Stimulated activated CD4-positive, alpha-beta T cell treated with anti-CD3 and anti-CD28 coated beads, Interleukin-2, amount 100 ng/mL, for 24 hours (primary cell): ENCODE results near the gene HOMEZ.
"Not testable (repeated sequence)": the region's sequence is repeated elsewhere in the genome, so short reads cannot be mapped to it uniquely, and the experiment has no call there.

Source experiments
- DNase-seq, 2 donors: peaks; one replicate each; pipeline ENCODE4 v3.0.0-alpha.2; 2020

Gene HOMEZ

GRCh38 chr14:23286020-23286901, at the start of gene HOMEZ:
TSS of gene HOMEZ (minus strand) at chr14:23286132. CDS start at chr14:23285952, 180 bp downstream.
- peak; percentile 99 for DNase-seq

GRCh38 chr14:23335623-23336022, 49.7 kb upstream of the HOMEZ start:
- DNase-seq = no peak

GRCh38 chr14:23327947-23328744, 42.2 kb upstream of the HOMEZ start:
- peak; percentile 64 to 72 for DNase-seq

GRCh38 chr14:23326491-23327332, 40.8 kb upstream of the HOMEZ start:
- no peak for DNase-seq

GRCh38 chr14:23325746-23326145, 39.8 kb upstream of the HOMEZ start:
- DNase-seq = not testable (repeated sequence)

- DNase-seq = no peak
Observed at GRCh38 chr14:23324993-23325392, 39.1 kb upstream of the HOMEZ start.

GRCh38 chr14:23324455-23324846, 38.5 kb upstream of the HOMEZ start:
- DNase-seq = no peak

DNA sequence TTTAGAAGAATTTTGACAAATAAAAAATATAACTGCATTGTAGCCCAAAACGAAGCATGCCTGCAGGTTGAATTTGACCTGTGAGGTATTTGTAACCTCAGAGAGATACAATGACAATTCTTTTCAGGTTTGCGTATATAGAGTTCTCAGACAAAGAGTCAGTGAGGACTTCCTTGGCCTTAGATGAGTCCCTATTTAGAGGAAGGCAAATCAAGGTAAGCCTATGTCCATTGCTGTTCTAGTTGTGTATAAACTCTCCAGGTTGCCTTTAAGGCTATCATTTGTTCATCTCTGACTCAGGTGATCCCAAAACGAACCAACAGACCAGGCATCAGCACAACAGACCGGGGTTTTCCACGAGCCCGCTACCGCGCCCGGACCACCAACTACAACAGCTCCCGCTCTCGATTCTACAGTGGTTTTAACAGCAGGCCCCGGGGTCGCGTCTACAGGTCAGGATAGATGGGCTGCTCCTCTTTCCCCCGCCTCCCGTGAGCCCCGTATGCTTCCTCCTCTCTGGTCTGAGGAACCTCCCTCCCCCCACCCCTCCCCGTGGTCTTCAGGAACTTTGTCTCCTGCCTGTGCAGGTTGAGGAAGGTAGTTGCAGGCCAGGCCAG, 38.0 kb upstream of the HOMEZ start:
- DNase-seq = no peak

DNA sequence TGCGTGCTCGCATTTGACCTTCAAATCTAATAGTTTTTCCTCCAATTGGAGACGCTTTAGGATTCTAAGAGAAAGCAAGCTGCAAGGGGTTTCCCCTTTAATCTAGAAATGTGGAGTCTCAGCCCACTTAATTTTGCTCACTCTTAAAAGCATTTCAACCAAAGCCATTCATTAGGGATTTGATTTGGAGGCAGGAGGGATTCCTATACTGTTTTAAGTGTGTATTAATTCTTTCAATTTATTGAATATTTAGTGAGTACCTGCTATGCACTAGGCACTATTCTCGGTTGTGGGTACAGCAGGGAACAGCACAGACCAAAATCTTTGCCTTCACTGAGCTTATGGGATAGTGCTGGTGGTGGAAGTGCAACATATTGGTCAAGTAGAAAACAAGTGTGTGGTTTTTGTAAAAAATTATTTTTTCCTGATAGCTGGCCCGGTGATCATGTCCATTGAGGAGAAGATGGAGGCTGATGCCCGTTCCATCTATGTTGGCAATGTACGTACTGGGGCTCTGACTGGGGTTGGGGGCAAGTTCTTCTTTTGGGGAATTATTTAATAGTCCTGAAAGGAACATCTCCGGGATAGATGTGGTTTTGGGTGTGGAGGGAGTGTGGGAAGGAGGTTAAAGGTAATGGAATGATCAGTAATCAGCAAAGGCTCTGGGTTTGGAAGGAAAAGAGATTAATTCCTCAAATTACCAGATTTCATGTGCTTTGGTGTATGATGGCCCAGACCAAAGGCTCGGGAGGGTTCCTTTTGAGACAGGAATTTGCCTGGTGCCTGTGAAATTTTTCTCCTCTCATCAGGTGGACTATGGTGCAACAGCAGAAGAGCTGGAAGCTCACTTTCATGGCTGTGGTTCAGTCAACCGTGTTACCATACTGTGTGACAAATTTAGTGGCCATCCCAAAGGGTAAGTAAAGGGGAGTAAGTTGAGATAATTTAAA, 36.9 kb upstream of the HOMEZ start:
- no peak for DNase-seq

DNA sequence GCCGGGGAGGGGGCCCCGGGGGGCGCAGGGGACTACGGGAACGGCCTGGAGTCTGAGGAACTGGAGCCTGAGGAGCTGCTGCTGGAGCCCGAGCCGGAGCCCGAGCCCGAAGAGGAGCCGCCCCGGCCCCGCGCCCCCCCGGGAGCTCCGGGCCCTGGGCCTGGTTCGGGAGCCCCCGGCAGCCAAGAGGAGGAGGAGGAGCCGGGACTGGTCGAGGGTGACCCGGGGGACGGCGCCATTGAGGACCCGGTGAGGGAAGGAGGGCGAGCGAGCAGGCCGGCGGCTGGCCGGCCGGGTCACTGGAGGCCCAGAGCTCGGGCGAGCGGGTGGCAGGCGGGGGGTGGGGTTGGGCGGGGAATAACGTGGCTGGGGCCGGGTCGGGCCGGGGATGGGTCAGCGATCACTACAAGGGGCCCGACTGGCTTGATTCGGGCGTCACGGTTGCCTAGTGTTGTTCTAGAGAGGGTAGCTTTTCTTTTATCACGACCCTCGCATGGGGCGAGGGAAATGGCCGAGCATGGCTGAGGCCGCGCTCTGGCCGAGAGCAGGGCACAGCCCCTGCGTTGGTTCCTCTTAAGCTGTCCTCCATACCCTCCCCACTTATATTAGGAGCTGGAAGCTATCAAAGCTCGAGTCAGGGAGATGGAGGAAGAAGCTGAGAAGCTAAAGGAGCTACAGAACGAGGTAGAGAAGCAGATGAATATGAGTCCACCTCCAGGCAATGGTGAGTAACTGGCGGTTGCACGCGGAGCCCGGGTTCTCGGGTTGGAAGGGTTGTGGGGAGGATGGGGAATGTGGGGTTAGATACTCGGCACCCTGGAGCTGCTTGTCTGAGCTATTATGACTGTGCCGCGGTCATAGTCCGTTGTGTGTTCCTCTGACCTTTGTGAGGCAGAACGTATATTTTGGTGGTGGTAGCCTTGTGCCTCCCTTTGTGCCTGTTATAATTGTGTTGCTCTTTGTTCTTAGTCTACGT, 35.9 kb upstream of the HOMEZ start:
- DNase-seq = peak; percentile 60 to 67

GRCh38 chr14:23320584-23321571, 34.9 kb upstream of the HOMEZ start, which contains the start of gene PABPN1:
TSS of gene PABPN1 (plus strand) at chr14:23321457. CDS start at chr14:23321470, 13 bp downstream.
- peak; percentile 95 to 96 for DNase-seq

DNA sequence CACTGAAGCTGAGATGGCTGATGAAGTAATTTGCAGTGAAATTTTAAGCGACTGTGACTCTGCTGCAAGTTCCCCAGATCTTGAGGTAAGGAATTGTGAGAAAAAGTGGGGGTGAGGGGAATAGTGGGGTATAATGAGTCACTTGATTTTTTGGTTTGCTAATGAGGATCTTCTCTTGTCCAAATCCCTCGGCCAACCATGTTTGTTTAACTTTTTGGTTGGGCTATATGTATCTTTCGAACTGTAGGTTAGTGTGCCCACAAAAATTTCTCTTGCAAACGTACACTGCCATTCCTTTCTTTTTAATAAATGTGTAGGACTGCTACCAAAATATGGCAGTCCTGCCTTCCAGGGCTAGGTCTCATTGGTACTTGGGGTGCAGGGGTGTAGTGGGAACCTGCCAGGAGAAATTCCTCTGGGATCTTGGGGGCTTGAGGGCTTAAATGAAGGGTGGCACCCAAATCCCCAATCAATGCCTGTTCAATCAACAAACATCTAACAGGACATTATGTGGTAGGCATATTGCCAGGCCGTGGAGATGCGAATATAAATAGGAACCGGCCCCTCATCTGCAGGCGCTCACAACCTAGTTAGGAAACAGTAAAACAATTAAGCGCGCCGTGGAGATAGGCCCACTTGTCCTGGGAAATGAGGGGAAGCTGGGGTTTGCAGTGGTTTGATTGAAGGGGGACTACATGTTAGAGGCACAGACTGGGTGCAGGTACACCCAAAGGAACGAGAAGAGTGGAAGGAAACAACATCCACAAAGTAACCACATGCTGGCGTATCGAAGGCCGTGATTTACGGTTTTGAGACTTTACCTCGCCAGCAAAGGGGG, 34.0 kb upstream of the HOMEZ start:
- no peak for DNase-seq

DNA sequence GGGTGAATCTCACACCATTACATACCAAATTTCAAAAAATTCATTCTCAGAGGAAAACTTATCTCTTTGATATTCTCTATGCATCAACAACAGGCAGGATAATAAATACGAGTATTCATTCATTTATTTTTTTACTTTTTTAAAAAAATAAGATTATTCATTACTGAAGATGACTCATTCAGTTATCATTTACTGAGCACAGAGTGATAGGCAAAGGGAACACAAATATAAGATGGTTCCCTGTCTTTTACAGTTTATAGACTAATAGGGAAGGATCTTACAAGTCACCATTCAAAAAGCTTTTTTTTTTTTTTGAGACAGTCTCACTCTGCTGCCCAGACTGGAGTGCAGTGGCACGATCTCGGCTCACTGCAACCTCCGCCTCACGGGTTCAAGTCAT, 30.4 kb upstream of the HOMEZ start:
- no peak for DNase-seq

GRCh38 chr14:23310546-23310945, 24.6 kb upstream of the HOMEZ start:
- no peak for DNase-seq

GRCh38 chr14:23308721-23309445, 23.0 kb upstream of the HOMEZ start:
- no peak for DNase-seq

GRCh38 chr14:23307687-23308644, 22.0 kb upstream of the HOMEZ start:
- DNase-seq = no peak
